ENCODE measurements around the gene SRSF1.

GRCh38 chr17:57995076-57995956, 11.7 kb downstream of the SRSF1 start:
- TF ChIP-seq CTCF (IDR thresholded peaks at IDR 0.05) (peak; percentile 21 to 67 (median 65)), EP300 (IDR thresholded peaks at IDR 0.05) (no peak)

Data from ovary (tissue), 3 donors.